H9 (cell line): ENCODE results near the gene BRAF. TPM values are rescaled to one million over a fixed set of nuclear protein-coding genes. Genes with fewer than 3 reads are reported as not detected.

Source experiments
- DNase-seq: peaks from one replicate; pipeline ENCODE4 v3.0.0-alpha.2; 2017
- H2AFZ ChIP-seq: one replicate; pipeline ENCODE4 v1.6.1; 2013; ENCODE audit warnings: mild to moderate bottlenecking, low read length, control low read depth, moderate library complexity
- H2AK5ac ChIP-seq: 2 replicates; pipeline ENCODE4 v1.6.1; 2013; ENCODE audit warnings: low read length, control low read depth, mixed read lengths; ENCODE audit not compliant: insufficient read length
- H2BK120ac ChIP-seq: one replicate; pipeline ENCODE4 v1.6.1; 2013; ENCODE audit warnings: low read depth, mild to moderate bottlenecking, low read length, control low read depth, inconsistent platforms; ENCODE audit not compliant: poor library complexity, severe bottlenecking
- H2BK12ac ChIP-seq: 2 replicates; pipeline ENCODE4 v1.6.1; 2013; ENCODE audit warnings: low read length, control low read depth, mixed read lengths, low read depth; ENCODE audit not compliant: insufficient read length
- H2BK15ac ChIP-seq: 2 replicates; pipeline ENCODE4 v1.6.1; 2013; ENCODE audit warnings: low read depth, low read length, control low read depth
- H2BK20ac ChIP-seq: one replicate; pipeline ENCODE4 v1.6.1; 2013; ENCODE audit warnings: low read depth, mild to moderate bottlenecking, low read length, control low read depth, inconsistent platforms; ENCODE audit not compliant: poor library complexity, severe bottlenecking
- H2BK5ac ChIP-seq: 2 replicates; pipeline ENCODE4 v1.6.1; 2013; ENCODE audit warnings: low read length, control low read depth, mixed read lengths; ENCODE audit not compliant: insufficient read length
- H3K14ac ChIP-seq: 2 replicates; pipeline ENCODE4 v1.6.1; 2013; ENCODE audit warnings: low read length, control low read depth; ENCODE audit not compliant: insufficient read depth
- H3K18ac ChIP-seq: 2 replicates; pipeline ENCODE4 v1.6.1; 2013; ENCODE audit warnings: low read depth, mild to moderate bottlenecking, mixed read lengths, low read length, control low read depth; ENCODE audit not compliant: insufficient read length
- H3K23ac ChIP-seq: 2 replicates; pipeline ENCODE4 v1.6.1; 2013; ENCODE audit warnings: low read length, control low read depth, mixed read lengths, low read depth; ENCODE audit not compliant: insufficient read length
- H3K23me2 ChIP-seq: 2 replicates; pipeline ENCODE4 v1.6.1; 2013; ENCODE audit warnings: low read depth, mild to moderate bottlenecking, mixed read lengths, low read length, control low read depth; ENCODE audit not compliant: insufficient read length, poor library complexity, severe bottlenecking
- H3K27ac ChIP-seq: 2 replicates; pipeline ENCODE4 v1.5.1; 2013; ENCODE audit warnings: low read length, control low read depth, mixed read lengths, low read depth; ENCODE audit not compliant: insufficient read length
- H3K27me3 ChIP-seq: 2 replicates; pipeline ENCODE4 v1.6.1; 2013; ENCODE audit warnings: low read length, control low read depth, inconsistent platforms; ENCODE audit not compliant: insufficient read depth
- H3K4ac ChIP-seq: 2 replicates; pipeline ENCODE4 v1.6.1; 2013; ENCODE audit warnings: low read depth, mild to moderate bottlenecking, control low read depth, inconsistent platforms, low read length, moderate library complexity
- H3K4me1 ChIP-seq: 2 replicates; pipeline ENCODE4 v1.6.1; 2013; ENCODE audit warnings: low read length, control low read depth, inconsistent platforms; ENCODE audit not compliant: insufficient read depth
- H3K4me2 ChIP-seq: 2 replicates; pipeline ENCODE4 v1.6.1; 2013; ENCODE audit warnings: low read length, control low read depth, mixed read lengths; ENCODE audit not compliant: insufficient read length, insufficient read depth
- H3K56ac ChIP-seq: 2 replicates; pipeline ENCODE4 v1.6.1; 2013; ENCODE audit warnings: low read depth, mild to moderate bottlenecking, mixed read lengths, low read length, control low read depth; ENCODE audit not compliant: insufficient read length
- H3K79me1 ChIP-seq: 2 replicates; pipeline ENCODE4 v1.6.1; 2013; ENCODE audit warnings: low read depth, mild to moderate bottlenecking, moderate library complexity, low read length, control low read depth, inconsistent platforms; ENCODE audit not compliant: insufficient read depth, poor library complexity, severe bottlenecking
- H3K79me2 ChIP-seq: 2 replicates; pipeline ENCODE4 v1.6.1; 2013; ENCODE audit warnings: low read length, control low read depth, inconsistent platforms; ENCODE audit not compliant: insufficient read depth
- H3K9ac ChIP-seq: 2 replicates; pipeline ENCODE4 v1.6.1; 2013; ENCODE audit warnings: low read length, control low read depth, mixed read lengths; ENCODE audit not compliant: insufficient read length; ENCODE audit errors: extremely low read depth
- H3K9me3 ChIP-seq: one replicate; pipeline ENCODE4 v1.6.1; 2013; ENCODE audit warnings: low read depth, low read length, inconsistent platforms; ENCODE audit not compliant: control insufficient read depth
- H3T11ph ChIP-seq: one replicate; pipeline ENCODE4 v1.6.1; 2013; ENCODE audit warnings: mild to moderate bottlenecking, low read length, control low read depth, inconsistent platforms
- H4K20me1 ChIP-seq: one replicate; pipeline ENCODE4 v1.6.1; 2013; ENCODE audit not compliant: control insufficient read depth, insufficient read length, insufficient read depth
- H4K5ac ChIP-seq: 2 replicates; pipeline ENCODE4 v1.6.1; 2013; ENCODE audit warnings: low read depth, mild to moderate bottlenecking, mixed read lengths, low read length, control low read depth; ENCODE audit not compliant: insufficient read length
- H4K8ac ChIP-seq: replicated peaks from 2 replicates; pipeline ENCODE4 v1.6.1; 2013; ENCODE audit warnings: low read length, control low read depth, mixed read lengths, low read depth; ENCODE audit not compliant: insufficient read length
- H4K91ac ChIP-seq: 2 replicates; pipeline ENCODE4 v1.6.1; 2013; ENCODE audit warnings: low read depth, mild to moderate bottlenecking, moderate library complexity, mixed read lengths, low read length, control low read depth; ENCODE audit not compliant: insufficient read length
- H3K27ac Mint-ChIP-seq, 3 experiments: 2 replicates in 2 of 3; 3 replicates in 1 of 3; pipeline ENCODE4 v1.8.0; 2020 to 2021; ENCODE audit warnings: mixed read lengths in 3 of 3, mild to moderate bottlenecking in 1 of 3, moderate library complexity in 1 of 3
- H3K27me3 Mint-ChIP-seq: 2 replicates; pipeline ENCODE4 v1.8.0; 2021; ENCODE audit warnings: low read depth, mild to moderate bottlenecking, moderate library complexity, mixed read lengths
- H3K36me3 Mint-ChIP-seq, 3 experiments: 2 replicates in 2 of 3; 3 replicates in 1 of 3; pipeline ENCODE4 v1.8.0; 2020 to 2021; ENCODE audit warnings: low read depth in 3 of 3, mixed read lengths in 3 of 3; ENCODE audit not compliant: insufficient read depth in 1 of 3
- H3K4me1 Mint-ChIP-seq, 2 experiments: 2 replicates each; pipeline ENCODE4 v1.8.0; 2020; ENCODE audit warnings: mixed read lengths in 2 of 2
- H3K4me3 Mint-ChIP-seq, 2 experiments: 2 replicates in 1 of 2; 3 replicates in 1 of 2; pipeline ENCODE4 v1.8.0; 2020 to 2021; ENCODE audit warnings: mild to moderate bottlenecking in 2 of 2, mixed read lengths in 2 of 2, moderate library complexity in 1 of 2
- H3K9me3 Mint-ChIP-seq, 2 experiments: 2 replicates in 1 of 2; 3 replicates in 1 of 2; pipeline ENCODE4 v1.8.0; 2020; ENCODE audit warnings: mild to moderate bottlenecking in 2 of 2, mixed read lengths in 2 of 2, moderate library complexity in 1 of 2
- WGBS: extraction: QIAGEN DNeasy Blood & Tissue Kit; methylation state at CpG from one replicate; pipeline ENCODE4 v1.1.7; 2013; ENCODE audit warnings: missing lambda C conversion rate, low lambda C conversion rate, mixed read lengths; ENCODE audit not compliant: insufficient read length; ENCODE audit errors: extremely low coverage; 5-methylcytosine and 5-hydroxymethylcytosine counted together
- total RNA-seq: library from RNA; stranded (reverse); gene quantifications from 2 replicates; pipeline ENCODE4 v1.2.1, GENCODE V29; 2021
- TF ChIP-seq, protein P1 (sequence below): fragments of 200-600 bp; sonication (generic); conservative IDR thresholded peaks from 3 replicates; pipeline ENCODE4 v1.8.0; 2021; ENCODE audit warnings: antibody characterized with exemption, mild to moderate bottlenecking

BRAF gene
- total RNA-seq, 1 experiment from 2014 or later: 32.9 TPM

DNA sequence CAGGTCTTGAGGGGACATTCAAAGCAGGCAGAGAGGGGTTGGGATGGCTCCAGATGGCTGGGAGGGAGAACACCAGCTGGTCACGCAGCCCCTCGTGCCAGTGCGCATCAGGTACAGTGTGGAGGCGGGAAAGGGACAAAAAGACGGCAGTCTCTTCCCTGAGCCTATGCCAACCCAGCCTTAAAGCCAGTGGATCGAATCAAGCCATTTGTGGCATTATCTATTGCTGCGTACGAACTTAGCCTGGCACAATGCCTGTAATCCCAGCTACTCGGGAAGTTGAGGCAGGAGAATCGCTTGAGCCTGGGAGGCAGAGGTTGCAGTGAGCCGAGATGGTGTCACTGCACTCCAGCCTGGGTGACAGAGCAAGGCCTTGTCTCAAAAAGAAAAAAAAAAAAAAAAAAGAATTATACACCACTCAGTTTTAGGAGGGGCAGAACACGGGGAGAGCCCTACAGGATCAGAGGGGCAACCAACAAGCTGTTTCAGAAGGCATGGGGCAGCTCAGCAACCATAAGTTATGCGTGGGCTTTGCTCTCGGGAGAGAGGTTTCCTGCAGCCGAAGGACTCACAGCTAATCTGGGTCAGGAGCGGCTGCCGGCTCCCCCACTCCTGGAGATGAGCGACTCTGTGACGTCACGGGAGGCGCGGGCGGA lies 228.6 kb downstream of the BRAF start:
- Histone ChIP-seq H3K23me2 (peaks cover 5% of the 10 kb centered on the region), H2AFZ (no peak overlapping the region), H4K91ac (no peak overlapping the region), H3K9ac (peak overlapping the region; percentile 12), H2BK12ac (peak overlapping the region; percentile 3), H3K4me2 (peak overlapping the region; percentile 63), H3K56ac (no peak overlapping the region), H3K14ac (no peak overlapping the region), H2BK5ac (no peak overlapping the region), H3T11ph (no peak overlapping the region), H3K4ac (no peak overlapping the region), H2AK5ac (no peak overlapping the region), H4K8ac (no peak overlapping the region), H2BK120ac (no peak overlapping the region), H2BK20ac (no peak overlapping the region), H3K79me1 (peaks cover 4% of the 10 kb centered on the region), H3K4me1 (no peaks in the 10 kb centered on the region), H3K27ac (no peak overlapping the region), H3K23ac (no peak overlapping the region), H2BK15ac (no peak overlapping the region), H4K20me1 (no peaks in the 10 kb centered on the region), H3K79me2 (peaks cover 7% of the 10 kb centered on the region; the same call in 1 of the 2 replicates), H3K9me3 (no peaks in the 10 kb centered on the region), H4K5ac (no peak overlapping the region), H3K27me3 (no peaks in the 10 kb centered on the region), H3K18ac (no peak overlapping the region)
- Mint-ChIP-seq H3K4me1 (peaks cover 15 to 17% of the 10 kb centered on the region in 2 experiments), H3K27ac (peak overlapping the region; percentile 97 to 99 (median 99)), H3K27me3 (no peaks in the 10 kb centered on the region; the same call in 1 of the 2 replicates), H3K4me3 (peak overlapping the region; percentile 97 to 98), H3K36me3 (peaks cover 0 to 3% (median 3%) of the 10 kb centered on the region in 3 experiments; a peak in 5 of 7 replicates), H3K9me3 (no peaks in the 10 kb centered on the region)
- WGBS: no CpG with 5 or more reads among the region's 23 CpGs
- TF ChIP-seq, protein P1, sequence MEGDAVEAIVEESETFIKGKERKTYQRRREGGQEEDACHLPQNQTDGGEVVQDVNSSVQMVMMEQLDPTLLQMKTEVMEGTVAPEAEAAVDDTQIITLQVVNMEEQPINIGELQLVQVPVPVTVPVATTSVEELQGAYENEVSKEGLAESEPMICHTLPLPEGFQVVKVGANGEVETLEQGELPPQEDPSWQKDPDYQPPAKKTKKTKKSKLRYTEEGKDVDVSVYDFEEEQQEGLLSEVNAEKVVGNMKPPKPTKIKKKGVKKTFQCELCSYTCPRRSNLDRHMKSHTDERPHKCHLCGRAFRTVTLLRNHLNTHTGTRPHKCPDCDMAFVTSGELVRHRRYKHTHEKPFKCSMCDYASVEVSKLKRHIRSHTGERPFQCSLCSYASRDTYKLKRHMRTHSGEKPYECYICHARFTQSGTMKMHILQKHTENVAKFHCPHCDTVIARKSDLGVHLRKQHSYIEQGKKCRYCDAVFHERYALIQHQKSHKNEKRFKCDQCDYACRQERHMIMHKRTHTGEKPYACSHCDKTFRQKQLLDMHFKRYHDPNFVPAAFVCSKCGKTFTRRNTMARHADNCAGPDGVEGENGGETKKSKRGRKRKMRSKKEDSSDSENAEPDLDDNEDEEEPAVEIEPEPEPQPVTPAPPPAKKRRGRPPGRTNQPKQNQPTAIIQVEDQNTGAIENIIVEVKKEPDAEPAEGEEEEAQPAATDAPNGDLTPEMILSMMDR: no peak
- peak; percentile 95 for DNase-seq
